Thyroid gland (tissue), 4 donors: ENCODE measurements around the gene SNRNP70.

Source experiments
- POLR2A ChIP-seq, 2 donors: fragments of 450-650 bp; IDR thresholded peaks; one replicate each; pipeline ENCODE4 v1.6.1; 2017; ENCODE audit warnings: antibody characterized with exemption in 2 of 2, mild to moderate bottlenecking in 2 of 2, moderate library complexity in 1 of 2
- TF ChIP-seq, protein P1 (sequence below), 6 experiments: fragments of 200-600 bp in 3 of 6; fragments of 450-650 bp in 3 of 6; sonication (generic) in 3 of 6; IDR thresholded peaks; one replicate each; pipeline ENCODE4 v1.5.1; 2016 to 2019; ENCODE audit warnings: antibody characterized with exemption in 6 of 6, mild to moderate bottlenecking in 2 of 6, inconsistent platforms in 1 of 6, moderate library complexity in 1 of 6

DNA sequence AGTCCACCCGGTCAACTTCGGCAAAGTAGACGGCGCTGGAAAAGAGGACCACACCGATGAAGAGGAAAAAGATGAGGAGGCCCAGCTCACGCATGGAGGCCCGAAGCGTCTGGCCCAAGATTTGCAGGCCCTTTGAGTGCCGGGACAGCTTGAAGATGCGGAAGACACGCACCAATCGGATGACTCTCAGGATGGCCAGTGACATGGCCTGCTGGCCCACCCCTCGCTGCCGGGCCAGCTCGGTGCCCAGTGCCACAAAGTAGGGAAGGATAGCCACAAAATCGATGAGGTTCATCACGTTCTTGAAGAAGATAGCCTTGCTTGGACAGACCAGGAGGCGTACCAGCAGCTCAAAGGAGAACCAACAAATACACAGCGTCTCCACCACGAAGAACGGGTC is 14.8 kb upstream of the SNRNP70 start:
- TF ChIP-seq, protein P1, sequence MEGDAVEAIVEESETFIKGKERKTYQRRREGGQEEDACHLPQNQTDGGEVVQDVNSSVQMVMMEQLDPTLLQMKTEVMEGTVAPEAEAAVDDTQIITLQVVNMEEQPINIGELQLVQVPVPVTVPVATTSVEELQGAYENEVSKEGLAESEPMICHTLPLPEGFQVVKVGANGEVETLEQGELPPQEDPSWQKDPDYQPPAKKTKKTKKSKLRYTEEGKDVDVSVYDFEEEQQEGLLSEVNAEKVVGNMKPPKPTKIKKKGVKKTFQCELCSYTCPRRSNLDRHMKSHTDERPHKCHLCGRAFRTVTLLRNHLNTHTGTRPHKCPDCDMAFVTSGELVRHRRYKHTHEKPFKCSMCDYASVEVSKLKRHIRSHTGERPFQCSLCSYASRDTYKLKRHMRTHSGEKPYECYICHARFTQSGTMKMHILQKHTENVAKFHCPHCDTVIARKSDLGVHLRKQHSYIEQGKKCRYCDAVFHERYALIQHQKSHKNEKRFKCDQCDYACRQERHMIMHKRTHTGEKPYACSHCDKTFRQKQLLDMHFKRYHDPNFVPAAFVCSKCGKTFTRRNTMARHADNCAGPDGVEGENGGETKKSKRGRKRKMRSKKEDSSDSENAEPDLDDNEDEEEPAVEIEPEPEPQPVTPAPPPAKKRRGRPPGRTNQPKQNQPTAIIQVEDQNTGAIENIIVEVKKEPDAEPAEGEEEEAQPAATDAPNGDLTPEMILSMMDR (IDR thresholded peaks at IDR 0.05): no peak
- TF ChIP-seq POLR2A (IDR thresholded peaks at IDR 0.05): no peak
